Activated CD4-positive, alpha-beta memory T cell treated with anti-CD3 and anti-CD28 coated beads for 36 hours (primary cell): ENCODE results near the gene CYB5R4. TPM values are rescaled to one million over a fixed set of nuclear protein-coding genes. Genes with fewer than 3 reads are reported as not detected.

Source experiments
- CTCF ChIA-PET: fragments of 350-600 bp; sonication (Branson Sonifier 250); formaldehyde crosslinking; loops from one replicate; lab custom pipeline; 2021; ENCODE audit warnings: antibody characterized with exemption, inconsistent platforms; lab: Charles Lee
- POLR2A ChIA-PET: fragments of 350-600 bp; sonication (Branson Sonifier 250); formaldehyde crosslinking; loops from one replicate; lab custom pipeline; 2021; ENCODE audit warnings: antibody characterized with exemption; lab: Charles Lee
- DNase-seq: peaks from one replicate; pipeline ENCODE4 v3.0.0-alpha.2; 2020
- H3K27ac Mint-ChIP-seq: one replicate; pipeline ENCODE4 v1.8.0; 2021; ENCODE audit warnings: mixed read lengths
- H3K27me3 Mint-ChIP-seq: one replicate; pipeline ENCODE4 v1.8.0; 2021; ENCODE audit warnings: mixed read lengths
- H3K36me3 Mint-ChIP-seq: one replicate; pipeline ENCODE4 v1.8.0; 2021; ENCODE audit warnings: mixed read lengths
- H3K4me1 Mint-ChIP-seq: one replicate; pipeline ENCODE4 v1.8.0; 2021; ENCODE audit warnings: low read depth, mixed read lengths
- H3K4me3 Mint-ChIP-seq: one replicate; pipeline ENCODE4 v1.8.0; 2021; ENCODE audit warnings: mild to moderate bottlenecking, mixed read lengths
- H3K9me3 Mint-ChIP-seq: one replicate; pipeline ENCODE4 v1.8.0; 2021; ENCODE audit warnings: mixed read lengths
- intact Hi-C: fragments of 100-400 bp; cut with micrococcal nuclease; formaldehyde crosslinking; loops from one replicate; pipeline ENCODE4 v1.15.1; 2023
- total RNA-seq, 2 experiments: library from RNA; stranded (reverse); gene quantifications; one replicate each; pipeline ENCODE4 v1.2.3, GENCODE V29; 2021

The CYB5R4 gene
- total RNA-seq, 2 experiments from 2014 or later, result 26.2 to 29.8 TPM

GRCh38 chr6:83849127-83849526, 10.4 kb upstream of the CYB5R4 start:
- ChIA-PET CTCF (no interaction called here), POLR2A (no interaction called here)
- H3K36me3 Mint-ChIP-seq, result no peaks in the 10 kb centered on the region
- DNase-seq, result no peak
- H3K27me3 Mint-ChIP-seq, result peaks cover 44% of the 10 kb centered on the region
- no peaks in the 10 kb centered on the region for H3K9me3 Mint-ChIP-seq
- H3K27ac Mint-ChIP-seq, result no peak overlapping the region
- H3K4me1 Mint-ChIP-seq, result peaks cover 2% of the 10 kb centered on the region
- no peak overlapping the region for H3K4me3 Mint-ChIP-seq
- intact Hi-C loops, result no loop called here

- CTCF ChIA-PET, result no interaction called here
- POLR2A ChIA-PET, result interaction anchor here (1.1 kb wide), 1 partner anchor 10 kb away, joined by 3 read pairs; the partner anchor contains the start of gene CYB5R4
- no peaks in the 10 kb centered on the region for H3K9me3 Mint-ChIP-seq
- no peak overlapping the region for H3K27ac Mint-ChIP-seq
- H3K4me3 Mint-ChIP-seq, result no peak overlapping the region
- H3K36me3 Mint-ChIP-seq, result no peaks in the 10 kb centered on the region
- no peak for DNase-seq
- peaks cover 2% of the 10 kb centered on the region for H3K4me1 Mint-ChIP-seq
- intact Hi-C loops, result no loop called here
- peaks cover 49% of the 10 kb centered on the region for H3K27me3 Mint-ChIP-seq
Measured at GRCh38 chr6:83849610-83850009, 9.9 kb upstream of the CYB5R4 start.

- ChIA-PET CTCF (no interaction called here), POLR2A (no interaction called here)
- DNase-seq, result no peak
- Mint-ChIP-seq H3K4me1 (peaks cover 2% of the 10 kb centered on the region), H3K4me3 (peak overlapping the region; percentile 45), H3K9me3 (no peaks in the 10 kb centered on the region), H3K27me3 (peaks cover 61% of the 10 kb centered on the region), H3K36me3 (no peaks in the 10 kb centered on the region), H3K27ac (no peak overlapping the region)
- intact Hi-C loops, result no loop called here
Measured at GRCh38 chr6:83852528-83853177, 6.8 kb upstream of the CYB5R4 start.

GRCh38 chr6:83853178-83854000, 6.1 kb upstream of the CYB5R4 start, which contains the start of gene RIPPLY2:
Gene RIPPLY2, plus strand, starts transcription at chr6:83853360. Its CDS starts 57 bp downstream, at chr6:83853417.
- Mint-ChIP-seq H3K4me3 (peak within 1 kb of the TSS; percentile 52), H3K36me3 (no peaks in the 10 kb centered on the region), H3K9me3 (no peaks in the 10 kb centered on the region), H3K27me3 (peaks cover 58% of the 10 kb centered on the region), H3K4me1 (peaks cover 2% of the 10 kb centered on the region), H3K27ac (no peak within 1 kb of the TSS)
- ChIA-PET POLR2A (no interaction called here), CTCF (no interaction called here)
- intact Hi-C loops, result no loop called here
- DNase-seq, result no peak

DNA sequence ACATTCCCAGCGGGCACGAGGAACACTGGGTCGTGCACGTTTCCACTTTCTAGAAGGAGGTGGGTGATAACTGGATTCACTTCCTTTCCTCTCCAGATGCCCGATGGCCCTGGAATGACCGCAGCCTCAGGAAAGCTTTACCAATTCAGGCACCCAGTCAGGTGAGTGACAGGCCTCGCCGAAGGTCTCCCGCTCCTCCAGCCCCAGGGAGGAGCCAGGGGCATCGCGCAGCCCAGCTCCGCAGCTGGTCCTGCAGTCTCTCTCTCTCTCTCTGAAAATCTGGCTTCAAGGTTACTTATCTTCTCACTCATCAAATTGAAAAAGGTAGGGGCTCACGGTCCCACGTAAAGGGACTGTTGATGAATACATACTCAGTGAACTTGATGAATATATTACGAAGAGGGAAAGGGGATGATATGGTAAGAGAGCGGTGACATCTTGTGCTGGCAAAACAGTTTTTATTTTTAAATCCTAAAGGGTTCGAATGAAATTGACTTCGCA, 5.4 kb upstream of the CYB5R4 start:
- no peaks in the 10 kb centered on the region for H3K9me3 Mint-ChIP-seq
- peaks cover 8% of the 10 kb centered on the region for H3K4me1 Mint-ChIP-seq
- intact Hi-C loops, result no loop called here
- H3K36me3 Mint-ChIP-seq, result no peaks in the 10 kb centered on the region
- peak overlapping the region; percentile 52 for H3K4me3 Mint-ChIP-seq
- ChIA-PET POLR2A (no interaction called here), CTCF (no interaction called here)
- peaks cover 53% of the 10 kb centered on the region for H3K27me3 Mint-ChIP-seq
- no peak for DNase-seq
- no peak overlapping the region for H3K27ac Mint-ChIP-seq

GRCh38 chr6:83854766-83855165, 4.7 kb upstream of the CYB5R4 start:
- Mint-ChIP-seq H3K36me3 (no peaks in the 10 kb centered on the region), H3K4me3 (no peak overlapping the region), H3K27ac (no peak overlapping the region), H3K4me1 (peaks cover 11% of the 10 kb centered on the region), H3K9me3 (no peaks in the 10 kb centered on the region), H3K27me3 (peaks cover 49% of the 10 kb centered on the region)
- ChIA-PET CTCF (no interaction called here), POLR2A (no interaction called here)
- intact Hi-C loops, result loop anchor here (5.0 kb wide), 1 partner anchor 787 kb away; the partner anchor contains the start of genes DOP1A and UBE3D
- DNase-seq, result no peak

GRCh38 chr6:83860359-83860755, 868 bp downstream of the CYB5R4 start:
- no peaks in the 10 kb centered on the region for H3K9me3 Mint-ChIP-seq
- H3K4me3 Mint-ChIP-seq, result peak overlapping the region; percentile 99
- peak overlapping the region; percentile 87 for H3K27ac Mint-ChIP-seq
- peaks cover 30% of the 10 kb centered on the region for H3K4me1 Mint-ChIP-seq
- ChIA-PET POLR2A (interaction anchor here (0.6 to 1.4 kb wide), 3 partner anchors 301 to 1733 kb away, joined by 3 to 6 read pairs (median 5); partner anchors contain the start of gene CEP162), CTCF (interaction anchor here (0.9 to 2.5 kb wide), 6 partner anchors 8 to 368 kb away, joined by 3 to 20 read pairs (median 5); partner anchors contain the start of gene CEP162)
- peaks cover 13% of the 10 kb centered on the region for H3K36me3 Mint-ChIP-seq
- intact Hi-C loops, result no loop called here
- DNase-seq, result no peak
- peaks cover 6% of the 10 kb centered on the region for H3K27me3 Mint-ChIP-seq

DNA sequence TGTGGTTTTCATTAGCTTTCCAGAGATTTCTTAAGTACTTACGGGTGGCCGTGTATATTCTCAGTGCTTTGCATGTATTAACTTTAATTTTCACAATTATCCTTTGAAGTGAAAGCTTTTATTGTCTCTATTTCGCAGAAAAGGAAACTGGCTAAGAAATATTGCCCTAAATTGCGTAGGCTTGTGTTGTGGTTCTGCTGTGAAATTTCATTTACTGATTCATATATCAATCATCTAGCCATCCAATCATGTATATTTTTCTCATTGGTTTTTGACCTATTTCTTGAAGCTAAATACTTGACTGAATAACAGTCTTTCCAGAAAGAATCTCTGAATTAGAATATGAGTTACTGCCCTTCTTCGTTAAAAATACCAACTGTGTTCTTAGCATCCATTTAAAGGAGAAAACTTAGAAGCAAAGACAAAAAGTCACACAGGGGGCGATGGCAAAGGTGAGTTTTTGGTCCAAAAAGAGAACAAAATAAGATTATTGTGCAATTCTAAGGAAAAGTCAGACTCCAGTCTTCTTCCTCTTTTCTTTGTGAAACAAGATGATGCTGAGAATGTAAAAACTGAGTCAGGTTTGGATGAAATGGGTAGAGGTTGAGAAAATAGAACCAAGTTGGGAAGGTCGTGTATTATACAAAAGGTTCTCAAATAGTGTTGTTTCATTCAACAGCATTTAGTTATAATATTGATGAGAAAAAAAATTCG, 1.4 kb downstream of the CYB5R4 start:
- peaks cover 19% of the 10 kb centered on the region for H3K36me3 Mint-ChIP-seq
- H3K4me1 Mint-ChIP-seq, result peaks cover 30% of the 10 kb centered on the region
- intact Hi-C loops, result no loop called here
- CTCF ChIA-PET, result interaction anchor here (1.0 to 2.5 kb wide), 5 partner anchors 19 to 367 kb away, joined by 3 to 20 read pairs (median 5); partner anchors contain the start of gene CEP162
- POLR2A ChIA-PET, result no interaction called here
- peaks cover 2% of the 10 kb centered on the region for H3K27me3 Mint-ChIP-seq
- H3K4me3 Mint-ChIP-seq, result peak overlapping the region; percentile 99
- DNase-seq, result no peak
- no peaks in the 10 kb centered on the region for H3K9me3 Mint-ChIP-seq
- H3K27ac Mint-ChIP-seq, result peak overlapping the region; percentile 87

DNA sequence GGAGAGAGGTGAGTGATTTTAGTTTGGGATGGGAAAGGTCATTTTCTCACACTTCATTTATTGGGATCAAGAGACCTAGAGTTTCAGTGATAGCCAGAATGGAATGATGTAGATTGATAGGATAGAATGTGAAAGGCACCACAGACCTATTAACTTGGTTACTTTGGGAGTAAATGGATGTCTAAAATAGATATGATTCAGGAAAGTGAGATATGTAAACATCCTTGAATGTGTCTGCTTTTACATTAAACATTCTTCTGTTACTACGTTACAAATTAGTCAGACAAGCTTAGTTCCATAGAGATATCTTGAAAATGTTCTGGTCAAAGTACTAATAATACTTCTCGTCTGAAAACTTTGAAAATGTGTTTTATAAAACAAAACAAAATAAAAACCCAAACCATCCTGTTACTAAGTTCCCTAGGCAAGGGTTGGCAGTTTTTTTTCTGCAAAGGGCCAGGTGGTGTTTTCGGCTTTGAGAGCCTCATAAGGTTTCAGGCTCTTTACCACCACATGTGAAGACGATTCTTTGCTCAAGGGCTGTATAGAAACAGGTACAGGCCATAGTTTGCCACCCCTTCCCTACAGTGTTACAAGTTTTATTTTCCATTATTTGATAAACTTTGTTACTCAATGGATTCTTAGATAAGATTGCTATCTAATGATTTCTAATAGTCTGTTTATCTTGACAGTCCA, 3.4 kb downstream of the CYB5R4 start:
- ChIA-PET POLR2A (no interaction called here), CTCF (no interaction called here)
- H3K4me1 Mint-ChIP-seq, result peaks cover 30% of the 10 kb centered on the region
- no peak for DNase-seq
- no peak overlapping the region for H3K4me3 Mint-ChIP-seq
- no peaks in the 10 kb centered on the region for H3K27me3 Mint-ChIP-seq
- intact Hi-C loops, result no loop called here
- peaks cover 11% of the 10 kb centered on the region for H3K9me3 Mint-ChIP-seq
- peaks cover 37% of the 10 kb centered on the region for H3K36me3 Mint-ChIP-seq
- H3K27ac Mint-ChIP-seq, result no peak overlapping the region

DNA sequence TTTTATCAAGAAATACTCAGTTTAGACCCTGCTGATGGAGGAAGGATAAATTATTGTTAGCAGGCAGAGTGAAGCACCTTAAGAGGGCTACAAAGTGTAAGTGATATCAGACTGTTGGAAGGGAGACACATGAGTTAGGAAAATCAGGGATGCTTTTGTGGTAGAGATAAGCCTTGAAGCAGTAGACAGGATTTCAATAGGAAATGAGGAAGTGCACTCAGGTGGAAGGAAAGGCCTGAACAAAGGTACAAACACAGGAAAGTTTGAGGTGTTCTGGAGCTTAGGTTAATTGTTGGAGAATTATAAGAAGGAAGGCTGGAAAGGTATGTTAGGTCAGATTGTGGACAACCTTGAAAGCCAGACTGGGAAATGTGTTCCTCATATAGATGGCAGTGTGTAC, 7.6 kb downstream of the CYB5R4 start:
- H3K4me3 Mint-ChIP-seq, result no peak overlapping the region
- CTCF ChIA-PET, result interaction anchor here (0.6 to 1.6 kb wide), 2 partner anchors 7 to 645 kb away, joined by 3 to 6 read pairs; partner anchors contain the start of gene CYB5R4
- H3K4me1 Mint-ChIP-seq, result peaks cover 7% of the 10 kb centered on the region
- intact Hi-C loops, result no loop called here
- H3K9me3 Mint-ChIP-seq, result peaks cover 12% of the 10 kb centered on the region
- H3K27ac Mint-ChIP-seq, result no peak overlapping the region
- POLR2A ChIA-PET, result no interaction called here
- DNase-seq, result no peak
- H3K27me3 Mint-ChIP-seq, result no peaks in the 10 kb centered on the region
- peaks cover 48% of the 10 kb centered on the region for H3K36me3 Mint-ChIP-seq

GRCh38 chr6:83867527-83868161, 8.2 kb downstream of the CYB5R4 start:
- DNase-seq, result peak; percentile 32
- POLR2A ChIA-PET, result no interaction called here
- no peaks in the 10 kb centered on the region for H3K27me3 Mint-ChIP-seq
- no peak overlapping the region for H3K4me3 Mint-ChIP-seq
- peaks cover 48% of the 10 kb centered on the region for H3K36me3 Mint-ChIP-seq
- CTCF ChIA-PET, result interaction anchor here (1.6 kb wide), 1 partner anchor 8 kb away, joined by 6 read pairs; the partner anchor contains the start of gene CYB5R4
- H3K4me1 Mint-ChIP-seq, result peaks cover 8% of the 10 kb centered on the region
- H3K27ac Mint-ChIP-seq, result no peak overlapping the region
- intact Hi-C loops, result no loop called here
- H3K9me3 Mint-ChIP-seq, result peaks cover 12% of the 10 kb centered on the region
